Endothelial cell of umbilical vein (primary cell): ENCODE results near the gene ASB10. TPM values are rescaled to one million over a fixed set of nuclear protein-coding genes. Genes with fewer than 3 reads are reported as not detected.

Experiments used
- BruUV-seq: library from RNA; stranded (reverse); fragments of 400-500 nt; replicated peaks from 2 replicates; lab custom pipeline; 2021; lab: Mats Ljungman, UMichigan
- CTCF ChIA-PET: fragments of 300-600, 350-600 bp; sonication (Branson Sonifier 250); formaldehyde crosslinking; loops from one replicate; lab custom pipeline; 2021; ENCODE audit warnings: antibody characterized with exemption, inconsistent platforms; lab: Charles Lee
- POLR2A ChIA-PET: fragments of 300-600, 350-600 bp; sonication (Branson Sonifier 250); formaldehyde crosslinking; loops from one replicate; lab custom pipeline; 2021; ENCODE audit warnings: antibody characterized with exemption, inconsistent platforms; lab: Charles Lee
- DNase-seq: peaks from one replicate; pipeline ENCODE4 v3.0.0-alpha.2; 2011; ENCODE audit warnings: low read depth, low spot score
- FAIRE-seq: peaks from 2 replicates; lab custom pipeline; 2011; peaks lifted over from hg19 to GRCh38; lab: Jason Lieb, UNC
- H2AFZ ChIP-seq: 2 replicates; pipeline ENCODE4 v1.6.0; 2012; ENCODE audit warnings: low read depth, low read length, control low read depth, inconsistent platforms
- H3K27ac ChIP-seq: 2 replicates; pipeline ENCODE4 v1.5.1; 2011; ENCODE audit warnings: low read depth, mild to moderate bottlenecking, control low read depth, low read length, moderate library complexity; ENCODE audit not compliant: insufficient read depth
- H3K27me3 ChIP-seq, 2 experiments: 2 replicates each; pipeline versions ENCODE4 v1.6.0 to v1.6.1; 2011; ENCODE audit warnings: low read length in 2 of 2, mixed read lengths in 1 of 2; ENCODE audit not compliant: control insufficient read depth in 2 of 2, insufficient read depth in 2 of 2
- H3K36me3 ChIP-seq, 2 experiments: 2 replicates in 1 of 2; 3 replicates in 1 of 2; pipeline ENCODE4 v1.5.1; 2011; ENCODE audit warnings: low read length in 2 of 2, mild to moderate bottlenecking in 1 of 2, moderate library complexity in 1 of 2; ENCODE audit not compliant: control insufficient read depth in 2 of 2, insufficient read depth in 2 of 2; ENCODE audit errors: extremely low read depth in 1 of 2
- H3K4me1 ChIP-seq: 3 replicates; pipeline ENCODE4 v1.5.1; 2011; ENCODE audit warnings: mild to moderate bottlenecking, low read length; ENCODE audit not compliant: control insufficient read depth, insufficient read depth; ENCODE audit errors: extremely low read depth
- H3K4me2 ChIP-seq: 2 replicates; pipeline ENCODE4 v1.6.1; 2011; ENCODE audit warnings: low read length, control low read depth, mixed read lengths; ENCODE audit not compliant: insufficient read depth
- H3K4me3 ChIP-seq, 3 experiments: fragments of 200-600 bp in 1 of 3; sonication (generic), shearing (Covaris generic) in 1 of 3; replicated peaks in 1 of 3; 2 replicates each; pipeline ENCODE4 v1.5.1; 2011 to 2016; ENCODE audit warnings: control low read depth in 3 of 3, low read length in 3 of 3, mild to moderate bottlenecking in 2 of 3, inconsistent platforms in 1 of 3, low read depth in 1 of 3, moderate library complexity in 1 of 3; ENCODE audit not compliant: insufficient read depth in 1 of 3
- H3K79me2 ChIP-seq: 2 replicates; pipeline ENCODE4 v1.6.0; 2012; ENCODE audit warnings: low read length, inconsistent platforms; ENCODE audit not compliant: control insufficient read depth, insufficient read depth
- H3K9ac ChIP-seq: replicated peaks from 2 replicates; pipeline ENCODE3; 2011; ENCODE audit warnings: low read length, control low read depth; ENCODE audit not compliant: insufficient read depth; ENCODE audit errors: extremely low read depth
- H3K9me1 ChIP-seq: replicated peaks from 3 replicates; pipeline ENCODE4 v1.6.0; 2011; ENCODE audit warnings: mild to moderate bottlenecking, low read length; ENCODE audit not compliant: control insufficient read depth, insufficient read depth; ENCODE audit errors: extremely low read depth
- H3K9me3 ChIP-seq: replicated peaks from 2 replicates; pipeline ENCODE4 v1.5.1; 2012; ENCODE audit warnings: low read length, inconsistent platforms; ENCODE audit not compliant: control insufficient read depth, insufficient read depth
- H4K20me1 ChIP-seq: replicated peaks from 2 replicates; pipeline ENCODE3; 2011; ENCODE audit warnings: mild to moderate bottlenecking, low read length; ENCODE audit not compliant: control insufficient read depth, insufficient read depth; ENCODE audit errors: extremely low read depth
- CTCF ChIP-seq, 2 donors: IDR thresholded peaks; 1 replicate in 1 of 2; 2 replicates in 1 of 2; pipeline ENCODE4 v1.5.1; 2011; ENCODE audit warnings: low read length in 2 of 2, mild to moderate bottlenecking in 2 of 2, moderate library complexity in 2 of 2, control low read depth in 1 of 2, inconsistent platforms in 1 of 2, low read depth in 1 of 2; ENCODE audit not compliant: insufficient read depth in 1 of 2; ENCODE audit errors: extremely low read depth in 1 of 2
- EZH2 ChIP-seq: IDR thresholded peaks from 2 replicates; pipeline ENCODE4 v1.6.1; 2012; ENCODE audit warnings: borderline replicate concordance, low read depth, mild to moderate bottlenecking, moderate library complexity, low read length, inconsistent platforms; ENCODE audit not compliant: severe bottlenecking
- FOS ChIP-seq: IDR thresholded peaks from 2 replicates; pipeline ENCODE4 v1.6.1; 2011; ENCODE audit warnings: mild to moderate bottlenecking, low read length, moderate library complexity, borderline replicate concordance; ENCODE audit not compliant: insufficient read depth
- GATA2 ChIP-seq: IDR thresholded peaks from 2 replicates; pipeline ENCODE4 v1.7.0; 2011; ENCODE audit warnings: low read depth, mild to moderate bottlenecking, moderate library complexity, mixed read lengths, low read length; ENCODE audit not compliant: insufficient read length, insufficient read depth
- JUN ChIP-seq: IDR thresholded peaks from 2 replicates; pipeline ENCODE4 v1.6.1; 2011; ENCODE audit warnings: borderline replicate concordance, low read depth; ENCODE audit not compliant: insufficient read length, insufficient read depth
- MAX ChIP-seq: IDR thresholded peaks from 2 replicates; pipeline ENCODE4 v1.6.1; 2011; ENCODE audit not compliant: insufficient read depth, insufficient read length
- MYC ChIP-seq: IDR thresholded peaks from one replicate; pipeline ENCODE4 v1.6.1; 2011; ENCODE audit warnings: mild to moderate bottlenecking, low read depth, low read length
- POLR2A ChIP-seq: IDR thresholded peaks from 2 replicates; pipeline ENCODE4 v1.6.1; 2012; ENCODE audit warnings: low read depth, mild to moderate bottlenecking, control low read depth, low read length
- POLR2AphosphoS5 ChIP-seq: IDR thresholded peaks from 2 replicates; pipeline ENCODE4 v1.6.1; 2012; ENCODE audit warnings: low read depth, mild to moderate bottlenecking, control low read depth, low read length, moderate library complexity; ENCODE audit not compliant: insufficient read depth
- dilution Hi-C: fragments of 300-500 bp; cut with MboI; formaldehyde crosslinking; loops from one replicate; pipeline ENCODE4 v1.15.0; 2019; ENCODE audit warnings: low sequenced_read_pairs; ENCODE audit not compliant: extremely low pct_ligation_motif_present
- intact Hi-C: fragments of 100-400 bp; cut with micrococcal nuclease; formaldehyde crosslinking; loops from one replicate; pipeline ENCODE4 v1.10.0; 2022
- polyA plus RNA-seq, 4 experiments: library from polyadenylated mRNA; depleted of rRNA in 3 of 4; stranded (reverse) in 3 of 4; unstranded in 1 of 4; fragments of >200 nt; gene quantifications; 2 replicates each; pipeline versions ENCODE4 v1.2.1 to v1.2.3, GENCODE V29; 2011 to 2012; ENCODE audit warnings: missing spikeins in 1 of 4
- total RNA-seq: library from RNA; stranded (reverse); gene quantifications from 2 replicates; pipeline ENCODE4 v1.2.3, GENCODE V29; 2021

The ASB10 gene
- total and polyA plus RNA-seq, 2 donors (not counting 3 experiments of a cell fraction or from before 2014, with no cell fraction given), result not detected

GRCh38 chr7:151177310-151177709, 9.7 kb downstream of the ASB10 start:
- ChIA-PET CTCF (interaction anchor here (0.6 to 2.6 kb wide), 4 partner anchors 15 to 214 kb away, joined by 3 to 6 read pairs (median 4); no protein-coding TSS in a partner anchor), POLR2A (interaction anchor here (0.6 kb wide), 1 partner anchor 33 kb away, joined by 3 read pairs; no protein-coding TSS in a partner anchor)
- no peak overlapping the region for H3K4me3 ChIP-seq
- H3K27me3 ChIP-seq, result peaks cover 3 to 12% of the 10 kb centered on the region in 2 experiments
- TF ChIP-seq MAX (no peak), EZH2 (no peak), CTCF (IDR thresholded peaks at IDR 0.05; ENCODE audit: extremely low read depth in 1 of 2, insufficient read depth in 1 of 2, low read depth in 1 of 2, low read length in 2 of 2) (no peak), GATA2 (no peak), POLR2A (no peak), MYC (no peak), FOS (no peak), JUN (no peak), POLR2AphosphoS5 (no peak)
- DNase-seq (no peak), FAIRE-seq (no peak)
- no peaks in the 10 kb centered on the region for H4K20me1 ChIP-seq
- H3K36me3 ChIP-seq, result no peaks in the 10 kb centered on the region
- no peaks in the 10 kb centered on the region for H3K9me1 ChIP-seq
- BruUV-seq, result no TSS peak
- no peaks in the 10 kb centered on the region for H3K4me1 ChIP-seq
- no peak overlapping the region for H3K4me2 ChIP-seq
- no peaks in the 10 kb centered on the region for H3K9me3 ChIP-seq
- H3K9ac ChIP-seq, result no peak overlapping the region
- dilution Hi-C loops, result no loop called here
- no peak overlapping the region for H2AFZ ChIP-seq
- no peaks in the 10 kb centered on the region for H3K79me2 ChIP-seq
- intact Hi-C loops, result no loop called here
- no peak overlapping the region for H3K27ac ChIP-seq
